ENCODE data around the gene PLAC8L1.

DNA sequence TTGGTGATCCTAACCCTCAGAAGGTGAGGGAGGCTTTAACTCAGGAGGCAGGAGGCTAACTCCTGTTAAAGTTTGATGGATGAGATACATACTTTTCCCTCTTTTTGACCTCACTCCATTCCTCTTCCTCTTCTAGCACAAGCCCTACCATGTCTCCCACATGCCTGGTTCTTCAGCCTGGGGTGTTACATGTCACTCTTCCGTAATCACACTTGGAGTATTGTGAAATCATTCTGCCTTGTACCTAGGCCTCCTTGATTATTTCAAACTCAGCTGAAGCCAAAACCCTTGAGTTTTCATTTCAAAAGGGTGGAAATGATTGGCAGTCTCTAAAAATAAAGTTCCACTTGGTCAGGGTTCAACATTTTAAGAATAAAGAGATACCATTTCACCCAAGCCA lies 1.8 kb downstream of the PLAC8L1 start:
- no peak for TF ChIP-seq CTCF (conservative IDR thresholded peaks at IDR 0.05)
- TF ChIP-seq EZH2 (IDR thresholded peaks at IDR 0.05; ENCODE audit: low read depth), result no peak
